HG03439 (cell line): ENCODE results near the gene CAMK1G.

ENCODE experiments used
- ATAC-seq: cut with Tn5 transposase; IDR thresholded peaks from one replicate; pipeline ENCODE4 v1.9.1; 2021; ENCODE audit warnings: mild to moderate bottlenecking, moderate library complexity; ENCODE audit not compliant: unreplicated experiment

Gene CAMK1G

DNA sequence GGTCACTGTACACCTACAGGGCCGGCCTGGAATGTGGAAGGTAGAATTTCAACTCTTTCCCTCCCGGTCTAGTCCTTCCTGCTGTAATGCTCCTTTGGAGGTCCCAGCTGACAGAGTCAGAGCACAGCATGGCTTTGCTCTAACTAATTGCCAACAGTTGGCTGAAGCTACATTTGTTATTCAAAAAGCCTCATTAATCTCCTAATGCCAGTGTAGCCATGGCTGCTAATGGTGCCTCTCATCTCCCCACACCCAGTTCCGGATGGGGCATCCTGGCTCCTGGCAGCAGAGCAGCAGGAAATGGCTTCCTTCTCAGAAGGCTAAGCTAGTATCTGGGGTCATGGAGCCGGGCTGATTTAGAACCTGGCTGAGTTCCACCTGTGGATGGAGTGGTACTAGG lies 18.7 kb upstream of the CAMK1G start:
- no peak for ATAC-seq

DNA sequence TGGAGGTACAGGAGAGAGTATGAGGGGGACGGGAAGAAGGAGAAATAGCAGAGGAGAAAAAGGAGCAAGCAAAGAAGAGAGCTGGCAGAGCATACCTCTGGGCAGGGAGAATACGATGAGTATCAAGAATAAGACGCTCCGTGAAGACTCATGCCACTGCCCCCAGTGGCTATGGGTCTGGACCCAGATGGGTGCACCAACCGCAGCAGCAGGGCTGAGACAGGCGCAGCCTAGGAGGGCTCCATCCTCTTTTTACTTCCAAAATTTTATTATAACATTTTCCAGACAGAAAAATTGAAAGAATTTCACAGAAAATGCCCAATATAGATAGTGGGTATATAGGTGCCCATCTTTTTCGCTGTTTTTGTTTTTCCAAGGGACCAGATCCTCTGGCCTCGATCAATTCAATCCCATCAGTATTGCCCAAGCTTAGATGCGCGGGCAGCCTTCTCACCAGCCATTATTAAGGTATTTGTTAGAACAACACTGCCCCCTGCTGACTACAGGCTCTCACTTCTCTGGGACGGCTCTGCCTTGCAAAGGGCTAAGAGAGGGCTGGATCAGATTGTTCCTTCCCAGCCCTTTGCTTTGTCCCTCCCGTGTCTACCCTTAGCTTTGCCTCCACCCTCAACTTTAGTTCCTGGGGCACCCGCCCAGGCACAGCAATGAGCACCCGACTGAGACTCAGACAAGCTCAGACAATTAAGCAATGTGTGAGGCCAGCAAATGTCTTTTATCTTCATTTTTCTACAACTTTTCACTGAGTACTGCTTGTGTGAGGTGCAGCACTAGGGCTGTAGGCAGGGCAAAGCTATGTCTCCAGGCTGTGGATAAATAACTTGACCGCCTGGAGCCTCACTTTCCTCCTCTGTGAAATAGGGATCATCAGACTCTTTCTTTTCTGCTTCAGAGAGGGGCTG lies 17.5 kb upstream of the CAMK1G start:
- ATAC-seq: peak; percentile 90

DNA sequence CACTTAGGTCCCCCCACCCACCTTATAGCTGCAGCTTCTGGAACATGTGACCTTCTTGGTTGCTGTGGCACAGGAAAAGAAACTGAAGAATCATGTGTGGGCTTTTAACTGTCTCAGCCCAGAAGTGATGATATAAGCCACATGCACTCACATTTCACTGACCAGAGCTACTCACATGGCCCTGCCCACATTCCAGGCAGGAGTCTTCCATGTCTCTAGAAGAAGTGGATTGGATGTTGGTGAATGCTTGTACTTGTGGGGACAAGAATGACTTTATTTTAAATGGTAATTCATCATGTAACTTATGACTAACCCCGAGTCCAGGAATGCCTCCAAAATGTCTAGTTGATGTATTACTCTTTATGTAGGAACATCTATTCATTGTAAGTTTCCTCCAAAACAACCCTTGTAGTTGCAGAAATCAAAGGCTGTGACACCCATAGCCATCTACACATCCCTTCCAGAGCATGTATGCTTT lies 15.8 kb upstream of the CAMK1G start:
- ATAC-seq: no peak

DNA sequence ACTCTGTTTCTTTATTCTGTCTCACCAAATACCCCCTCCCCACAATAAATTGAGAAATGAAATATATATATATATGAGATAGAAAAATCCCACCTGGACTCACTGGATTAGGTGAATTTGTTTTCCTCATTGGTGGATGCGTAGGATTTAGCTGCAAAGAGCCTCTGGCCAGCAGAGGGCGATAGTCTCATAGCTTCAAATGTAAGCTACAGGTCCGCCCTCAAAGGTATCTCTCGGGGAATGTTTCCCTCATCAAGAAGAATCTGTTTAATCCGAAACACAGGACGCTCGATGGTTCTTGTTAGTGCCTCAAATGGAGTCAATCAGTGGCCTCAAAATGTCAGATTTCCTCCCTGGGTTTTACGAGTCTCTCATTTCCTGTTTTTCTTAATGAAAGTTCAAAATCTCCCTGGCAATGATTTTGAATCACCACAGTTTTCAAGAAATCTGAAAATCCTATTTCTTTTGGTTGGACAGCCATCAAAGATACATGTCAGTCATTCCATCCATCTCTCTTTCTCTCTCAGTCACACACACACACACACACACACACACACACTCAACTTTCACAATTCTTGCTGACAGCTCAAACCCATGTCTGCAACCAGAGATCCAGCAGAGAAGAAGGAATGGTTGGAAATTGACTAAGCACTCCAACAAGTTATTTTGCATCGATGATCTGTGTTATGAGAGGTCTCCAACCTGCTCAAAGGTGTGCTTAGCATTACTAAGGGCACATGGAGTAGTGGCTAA lies 13.9 kb upstream of the CAMK1G start:
- no peak for ATAC-seq

DNA sequence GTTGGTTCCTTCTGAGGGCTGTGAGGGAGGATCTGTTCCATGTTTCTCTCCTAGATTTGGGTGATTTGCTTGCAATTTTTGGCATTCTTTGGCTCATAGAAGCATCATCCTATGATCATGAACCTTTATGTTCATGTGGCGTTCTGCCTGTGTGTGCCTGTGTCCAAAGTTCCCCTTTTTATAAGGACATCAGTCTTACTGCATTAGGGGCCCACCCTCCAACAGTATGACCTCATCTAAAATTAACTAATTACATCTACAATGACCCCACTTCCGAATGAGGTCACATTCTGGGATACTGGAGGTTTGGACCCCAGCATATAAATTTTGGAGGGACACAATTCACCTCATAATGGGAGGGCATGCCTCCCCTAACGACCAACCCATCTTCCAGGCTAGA lies 12.8 kb upstream of the CAMK1G start:
- no peak for ATAC-seq

DNA sequence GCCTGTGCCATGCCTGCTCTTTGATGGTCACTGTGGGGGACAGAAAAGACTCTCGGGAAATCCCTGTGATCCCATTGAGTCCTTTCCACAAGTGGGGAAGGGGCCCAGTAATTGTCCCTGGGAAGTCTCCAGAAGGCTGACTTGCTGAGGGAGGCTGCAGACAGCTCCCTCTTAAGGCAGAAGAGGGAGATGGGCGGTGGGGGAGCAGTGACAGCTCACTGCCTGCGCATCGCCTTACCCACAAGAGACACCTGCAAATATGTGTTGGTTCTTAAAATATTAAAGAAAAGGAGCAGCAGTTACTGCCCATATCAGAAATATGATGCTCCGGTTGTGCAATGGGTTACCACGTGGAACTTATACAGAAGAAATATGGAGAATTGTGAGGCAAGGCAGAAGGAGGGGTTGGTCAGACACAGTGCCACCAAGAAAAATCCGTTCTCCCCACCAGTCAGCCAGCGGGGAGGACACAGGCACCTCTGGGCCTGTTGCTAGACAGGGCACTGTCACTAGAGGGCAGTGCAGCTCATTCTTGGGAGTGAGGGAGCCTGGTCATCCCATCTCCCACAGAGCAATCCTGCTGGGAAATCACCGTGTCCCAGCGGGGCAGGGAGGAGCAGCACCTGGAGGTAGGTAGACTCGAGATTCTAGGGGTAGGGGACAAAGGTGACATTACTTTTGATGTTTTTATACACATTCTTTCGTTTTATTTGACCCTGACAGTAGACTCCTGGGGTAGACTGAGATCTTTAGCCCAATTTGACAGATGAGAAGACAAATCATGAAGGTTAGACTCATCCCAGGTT lies 6.9 kb upstream of the CAMK1G start:
- ATAC-seq: peak; percentile 77

DNA sequence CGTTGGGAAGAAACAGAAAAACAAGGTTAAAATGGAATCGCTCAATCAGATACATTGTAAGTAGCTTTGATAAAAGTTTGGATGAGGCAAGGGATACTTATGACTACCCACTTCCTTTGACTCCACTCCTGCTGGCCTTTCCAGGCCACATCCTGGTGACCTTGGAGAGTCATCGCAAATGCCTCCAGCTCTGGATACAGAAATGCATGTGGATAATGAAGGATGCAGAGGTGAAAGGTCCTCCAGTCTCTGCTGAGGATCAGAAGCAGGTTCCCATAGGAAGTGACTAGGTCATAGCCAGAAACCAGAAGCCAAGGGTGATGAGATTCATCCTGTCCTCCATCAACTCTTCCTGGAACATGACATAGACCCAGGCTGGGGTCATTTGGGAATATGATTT lies 6.2 kb upstream of the CAMK1G start:
- ATAC-seq: no peak

DNA sequence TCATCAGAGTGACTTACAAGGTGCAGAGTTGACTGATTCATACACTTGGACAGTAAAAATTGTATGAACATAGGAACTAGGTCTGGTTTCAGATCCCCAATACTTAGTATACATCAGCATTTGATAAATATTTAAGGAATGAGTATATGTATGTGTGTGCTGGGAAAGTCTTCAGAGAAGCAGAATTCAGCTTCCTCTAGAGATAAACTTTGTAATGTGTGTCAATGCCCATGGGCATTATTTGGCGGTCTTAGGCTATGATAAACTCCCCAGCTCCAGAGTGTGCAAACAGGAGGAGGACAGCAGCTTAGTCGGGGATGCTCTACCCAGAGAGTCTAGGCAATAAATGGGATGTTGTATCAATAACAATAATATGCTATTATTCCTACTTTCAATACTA lies 2.9 kb upstream of the CAMK1G start:
- no peak for ATAC-seq

DNA sequence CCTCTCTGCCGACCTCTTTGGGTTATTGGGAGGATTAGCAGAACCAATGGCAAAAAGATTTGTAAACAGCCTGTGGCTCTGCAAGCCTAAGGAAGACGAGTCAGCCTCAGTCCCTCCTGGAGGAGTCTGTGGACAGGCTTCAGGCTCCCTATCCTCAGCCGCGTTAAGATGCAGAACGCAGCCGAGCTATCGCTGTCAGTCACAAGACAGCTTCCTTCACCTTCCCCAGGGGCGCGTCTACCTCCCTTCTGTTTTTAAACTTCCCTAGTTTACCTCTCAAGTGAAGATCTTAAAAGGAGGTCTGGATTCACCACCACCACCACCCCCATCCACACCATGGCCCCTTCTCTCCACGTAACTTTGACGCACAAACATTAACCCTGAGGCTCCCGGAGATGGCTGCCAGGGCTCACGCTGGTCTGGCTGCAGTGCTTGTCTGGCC lies 738 bp downstream of the CAMK1G start:
- no peak for ATAC-seq

DNA sequence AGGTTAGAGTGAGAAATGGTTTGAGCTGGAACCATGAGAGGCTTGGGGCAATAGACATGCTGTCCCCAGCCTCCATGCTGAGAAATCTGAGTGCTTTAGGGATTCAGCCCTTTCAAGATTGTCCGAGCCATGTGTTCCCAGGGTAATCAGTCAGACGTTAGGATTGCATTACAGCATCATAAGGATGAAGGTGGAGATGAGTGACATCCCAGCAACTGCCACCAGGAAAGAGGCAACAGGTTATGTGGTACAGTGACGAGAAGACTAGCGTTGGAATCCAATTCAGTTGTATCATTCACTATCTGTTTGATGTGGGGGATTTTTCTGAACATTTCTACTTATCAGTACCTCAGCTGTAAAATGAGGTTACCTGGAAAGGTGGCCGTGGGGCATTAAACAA lies 1.7 kb downstream of the CAMK1G start:
- ATAC-seq: no peak

DNA sequence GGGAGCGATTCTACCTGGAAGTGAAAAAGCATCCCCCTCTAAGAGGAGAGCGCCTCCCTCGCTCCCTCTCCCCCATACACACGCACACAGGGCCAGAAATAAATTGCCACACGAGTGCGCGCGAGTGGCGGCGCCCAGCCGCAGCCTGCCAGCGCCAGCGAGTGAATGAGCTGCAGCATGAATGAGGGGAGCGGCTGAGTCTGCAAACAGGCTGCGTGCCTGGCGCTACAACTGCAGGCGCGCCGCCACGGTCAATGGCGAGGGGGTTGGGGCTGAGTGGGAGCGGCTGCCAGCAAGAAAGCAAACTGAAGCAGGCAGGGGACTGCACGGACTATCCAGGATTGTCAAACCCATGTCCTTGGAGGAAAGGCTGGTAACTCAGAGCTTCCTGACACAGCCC lies 2.2 kb downstream of the CAMK1G start:
- no peak for ATAC-seq

DNA sequence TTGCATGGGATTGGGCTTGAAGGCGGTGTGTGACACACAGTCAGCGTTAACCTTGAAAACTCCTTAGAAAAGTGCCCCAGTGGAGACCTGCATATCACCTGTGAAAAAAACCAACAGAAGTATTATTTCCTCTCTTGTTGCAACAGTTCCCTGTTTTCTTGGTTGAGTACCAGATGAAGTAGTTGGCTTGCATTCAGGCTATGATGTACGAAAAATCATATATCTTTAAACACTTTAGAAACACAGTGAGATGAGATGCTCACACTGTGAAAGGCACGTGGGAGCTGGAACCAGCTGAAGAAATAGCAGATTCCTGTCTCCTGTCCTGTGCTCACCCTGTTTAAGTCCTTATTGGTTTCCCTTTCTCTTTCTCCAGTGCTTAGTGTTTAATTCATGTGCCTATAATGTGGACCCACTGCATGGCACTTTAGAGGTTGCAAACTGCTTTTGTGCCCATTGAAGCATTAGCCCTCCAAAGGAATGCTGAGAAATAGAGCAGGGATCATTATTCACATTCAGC lies 2.8 kb downstream of the CAMK1G start:
- ATAC-seq: no peak

DNA sequence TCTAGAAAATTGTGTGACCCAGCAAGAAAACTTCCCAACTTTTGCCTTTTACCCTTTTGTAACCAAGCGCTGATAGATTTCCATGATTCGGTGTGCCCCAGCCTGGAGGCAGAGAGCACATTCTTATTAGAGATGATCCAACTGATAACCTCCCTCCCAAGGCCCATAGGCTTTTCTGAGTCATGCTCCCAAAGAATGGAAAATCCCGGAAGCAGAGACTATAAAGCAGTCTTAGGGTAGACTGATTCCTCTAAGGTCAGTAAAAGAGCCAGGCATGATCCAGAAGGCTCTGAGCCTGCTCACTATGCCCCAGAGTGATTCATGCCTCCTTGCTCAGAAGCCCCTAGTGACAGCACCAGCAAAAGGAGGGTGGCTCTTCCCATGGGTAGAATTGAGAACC lies 4.3 kb downstream of the CAMK1G start:
- ATAC-seq: no peak

DNA sequence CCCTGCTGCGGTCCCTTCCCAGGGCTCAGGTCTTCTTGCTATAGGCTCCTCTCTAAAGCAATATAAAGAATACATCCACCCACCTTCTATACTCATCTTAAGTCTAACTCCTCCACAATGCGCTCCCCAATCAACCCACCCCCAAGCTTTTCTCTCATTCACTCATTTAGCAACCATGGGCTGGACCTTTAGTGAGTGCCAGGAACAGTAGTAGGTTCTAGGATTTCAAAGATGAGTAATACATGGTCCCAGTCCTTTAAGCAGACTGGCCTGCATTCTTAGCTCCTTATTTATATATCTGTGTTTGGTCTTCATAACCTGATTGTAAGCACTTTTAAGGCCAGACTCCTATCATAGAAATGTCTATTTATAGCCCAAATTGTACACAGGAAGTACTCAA lies 5.9 kb downstream of the CAMK1G start:
- no peak for ATAC-seq

DNA sequence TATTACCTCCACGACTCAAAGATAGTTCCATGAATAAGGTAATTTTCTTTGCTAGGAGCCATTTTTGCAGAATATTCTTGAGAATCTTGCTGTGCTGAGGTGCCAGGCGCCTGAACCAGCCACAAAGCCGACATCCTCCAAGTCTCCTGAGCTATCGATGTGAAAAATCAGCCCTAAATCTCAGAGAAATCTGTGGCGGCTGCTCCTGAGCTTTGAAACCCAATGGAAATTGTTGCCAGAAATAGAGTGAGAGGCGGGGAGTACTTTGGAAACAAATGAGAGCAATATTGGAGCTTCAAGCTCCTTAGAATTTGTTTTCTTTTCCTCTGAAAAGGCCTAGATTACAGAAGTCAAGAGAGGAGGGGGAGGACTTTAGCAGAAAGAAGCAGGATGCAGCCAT lies 6.3 kb downstream of the CAMK1G start:
- no peak for ATAC-seq

DNA sequence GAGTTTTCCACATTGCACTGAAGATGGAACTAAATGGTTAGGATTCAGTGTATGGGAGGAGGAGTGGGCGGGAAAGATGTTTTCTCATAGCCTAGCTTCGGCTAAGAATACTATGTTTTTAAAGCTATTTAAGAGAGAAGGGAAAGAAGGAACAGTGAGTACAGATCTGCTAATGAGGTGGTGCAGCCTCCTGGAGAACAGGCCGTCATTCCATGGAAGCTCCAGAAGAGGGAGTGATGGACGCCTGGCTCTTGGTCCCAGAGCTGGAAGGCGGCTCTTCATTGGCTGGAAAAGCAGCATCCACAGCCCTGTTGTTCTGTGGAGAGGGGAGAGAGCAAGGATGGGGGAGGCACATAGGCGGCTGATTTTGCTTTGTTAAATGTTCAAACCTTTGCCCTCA lies 6.9 kb downstream of the CAMK1G start:
- ATAC-seq: no peak

DNA sequence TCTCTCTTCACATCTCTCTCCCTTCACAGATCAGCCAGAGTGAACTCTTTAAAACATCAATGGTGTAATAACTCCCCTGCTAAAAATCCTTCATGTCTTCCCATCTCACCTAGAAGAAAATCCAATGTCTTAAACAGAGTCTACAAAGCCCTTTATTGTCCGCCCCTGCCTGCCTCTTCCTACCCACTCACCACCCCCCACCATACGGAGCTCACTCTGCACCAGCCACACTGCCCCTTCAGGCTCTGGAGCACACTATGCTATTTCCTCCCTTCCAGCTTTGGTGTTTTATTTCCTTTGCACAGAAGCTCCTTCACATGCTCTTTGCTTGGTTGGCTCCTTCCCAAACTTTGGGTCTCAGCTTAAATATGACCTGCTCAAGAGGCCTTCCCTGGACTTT lies 10.2 kb downstream of the CAMK1G start:
- no peak for ATAC-seq

DNA sequence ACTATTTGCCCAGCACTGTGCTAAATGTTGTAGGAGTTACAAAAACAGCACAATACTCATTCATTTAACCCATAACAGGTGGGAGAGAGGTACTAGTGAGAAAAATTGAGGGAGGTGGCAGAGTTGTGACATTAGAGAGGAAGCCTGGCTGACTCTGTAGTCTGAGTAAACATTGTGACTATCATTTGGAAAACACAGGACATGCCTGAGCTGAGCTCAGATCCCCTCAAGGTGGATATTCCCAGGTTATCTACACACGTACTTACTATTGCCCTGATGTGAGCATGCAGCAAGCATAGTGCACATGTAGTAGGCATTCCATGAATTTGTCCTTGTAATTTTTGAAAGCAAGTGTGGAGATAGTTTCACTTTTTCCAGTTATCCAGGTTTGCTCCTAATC lies 10.9 kb downstream of the CAMK1G start:
- no peak for ATAC-seq

DNA sequence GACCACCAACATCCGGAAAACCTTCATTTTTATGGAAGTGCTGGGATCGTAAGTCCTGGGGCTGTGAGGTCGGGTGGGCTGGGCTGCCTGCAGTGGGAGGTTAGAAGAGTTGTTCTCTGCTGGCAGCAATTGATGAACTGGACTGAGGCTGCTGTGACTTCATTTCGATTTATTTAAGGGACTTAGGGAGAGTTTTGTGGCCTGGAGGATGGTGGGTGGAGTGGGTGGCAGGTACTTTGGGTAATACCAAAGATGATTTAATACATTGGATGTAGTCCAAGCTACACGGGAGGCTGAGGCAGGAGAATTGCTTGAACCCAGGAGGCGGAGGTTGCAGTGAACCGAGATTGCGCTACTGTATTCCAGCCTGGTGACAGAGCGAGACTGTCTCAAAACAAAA lies 11.5 kb downstream of the CAMK1G start:
- ATAC-seq: no peak

DNA sequence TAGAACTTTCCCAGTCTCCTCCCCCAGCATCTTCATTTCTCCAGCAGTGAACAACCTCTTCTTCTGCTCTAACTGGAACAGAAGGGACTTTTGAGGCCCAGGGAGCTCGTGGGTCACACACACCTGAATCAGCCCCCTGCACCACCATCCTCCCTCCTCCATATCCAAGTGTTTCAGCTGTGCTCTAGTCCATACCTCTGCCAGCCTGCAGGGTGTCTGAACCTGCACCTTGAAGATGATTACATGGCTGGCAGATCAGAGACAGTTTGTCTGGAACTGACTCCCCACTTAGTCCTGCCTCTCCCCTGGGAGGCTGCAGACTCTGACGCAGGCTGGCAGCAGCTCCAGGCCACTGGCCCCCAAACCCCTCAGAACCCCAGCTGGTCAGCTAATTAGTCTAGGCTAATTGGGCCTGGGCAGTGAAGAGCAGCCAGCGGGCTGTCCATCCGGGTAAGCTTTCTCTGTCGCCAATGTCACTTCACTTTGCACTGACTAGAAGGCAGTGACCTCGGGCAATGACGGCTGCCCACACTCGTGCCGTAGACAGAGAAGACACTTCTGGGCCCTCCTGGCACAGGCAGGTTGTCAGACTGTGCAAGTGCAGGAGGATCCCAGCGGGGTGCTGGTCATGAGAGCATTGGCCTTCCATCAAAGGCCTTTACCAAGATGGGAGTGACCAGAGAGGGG lies 12.2 kb downstream of the CAMK1G start:
- ATAC-seq: no peak
